Caco-2 (cell line): Measurements from ENCODE around the gene VWA5A. TPM values are rescaled to one million over a fixed set of nuclear protein-coding genes. Genes with fewer than 3 reads are reported as not detected.

Source experiments
- BruUV-seq: library from RNA; stranded (reverse); fragments of 400-500 nt; replicated peaks from 2 replicates; lab custom pipeline; 2021; lab: Mats Ljungman, UMichigan
- CTCF ChIA-PET: fragments of 300-600 bp; sonication (Branson Sonifier 250); formaldehyde crosslinking; loops from one replicate; lab custom pipeline; 2022; ENCODE audit warnings: antibody characterized with exemption; lab: Charles Lee
- POLR2A ChIA-PET: fragments of 300-600 bp; sonication (Branson Sonifier 250); formaldehyde crosslinking; loops from one replicate; lab custom pipeline; 2022; ENCODE audit warnings: antibody characterized with exemption; lab: Charles Lee
- DNase-seq, 2 experiments: peaks; one replicate each; pipeline versions ENCODE4 v3.0.0 to v3.0.0-alpha.2; 2020 to 2022
- H3K27me3 ChIP-seq: replicated peaks from 2 replicates; pipeline ENCODE4 v1.6.0; 2011; ENCODE audit warnings: low read length; ENCODE audit not compliant: control insufficient read depth, insufficient read depth
- H3K36me3 ChIP-seq: 2 replicates; pipeline ENCODE4 v1.5.1; 2011; ENCODE audit warnings: low read length; ENCODE audit not compliant: control insufficient read depth, insufficient read depth
- H3K4me1 ChIP-seq: fragments of 250-450 bp; sonication (Bioruptor Pico); 2 replicates; pipeline ENCODE4 v1.5.1; 2020; ENCODE audit warnings: mild to moderate bottlenecking
- H3K4me3 ChIP-seq: 2 replicates; pipeline ENCODE4 v1.5.1; 2011; ENCODE audit warnings: low read depth, mild to moderate bottlenecking, control low read depth, low read length
- H3K9me3 ChIP-seq: fragments of 250-450 bp; sonication (Bioruptor Pico); 2 replicates; pipeline ENCODE4 v1.5.1; 2020; ENCODE audit warnings: mild to moderate bottlenecking, moderate library complexity
- H3K27ac Mint-ChIP-seq: one replicate; pipeline ENCODE4 v1.8.0; 2022; ENCODE audit warnings: mixed read lengths; ENCODE audit not compliant: unreplicated experiment
- H3K27me3 Mint-ChIP-seq: one replicate; pipeline ENCODE4 v1.8.0; 2022; ENCODE audit warnings: mixed read lengths; ENCODE audit not compliant: insufficient read depth, unreplicated experiment
- H3K36me3 Mint-ChIP-seq: one replicate; pipeline ENCODE4 v1.8.0; 2022; ENCODE audit warnings: mild to moderate bottlenecking, mixed read lengths; ENCODE audit not compliant: insufficient read depth, unreplicated experiment
- H3K4me1 Mint-ChIP-seq: one replicate; pipeline ENCODE4 v1.8.0; 2022; ENCODE audit warnings: low read depth, mixed read lengths; ENCODE audit not compliant: unreplicated experiment
- H3K4me3 Mint-ChIP-seq: one replicate; pipeline ENCODE4 v1.8.0; 2022; ENCODE audit warnings: mild to moderate bottlenecking, moderate library complexity, mixed read lengths; ENCODE audit not compliant: unreplicated experiment
- H3K9me3 Mint-ChIP-seq: one replicate; pipeline ENCODE4 v1.8.0; 2022; ENCODE audit warnings: mixed read lengths; ENCODE audit not compliant: unreplicated experiment
- intact Hi-C: fragments of 100-400 bp; cut with micrococcal nuclease; formaldehyde crosslinking; loops from one replicate; pipeline ENCODE4 v1.10.0; 2022; ENCODE audit not compliant: unreplicated experiment
- total RNA-seq: library from RNA; stranded (reverse); gene quantifications from 2 replicates; pipeline ENCODE4 v1.2.3, GENCODE V29; 2022
- TF ChIP-seq, protein P1 (sequence below), 2 experiments: fragments of 200-600 bp in 1 of 2; IDR thresholded peaks; 1 replicate in 1 of 2; 2 replicates in 1 of 2; pipeline versions ENCODE4 v1.5.1 to v1.8.0; 2011 to 2022; ENCODE audit warnings: antibody characterized with exemption in 1 of 2, control low read depth in 1 of 2, inconsistent platforms in 1 of 2, low read depth in 1 of 2, low read length in 1 of 2, mild to moderate bottlenecking in 1 of 2, moderate library complexity in 1 of 2; ENCODE audit not compliant: insufficient read depth in 1 of 2, severe bottlenecking in 1 of 2, unreplicated experiment in 1 of 2

Gene VWA5A
- total RNA-seq, 1 experiment from 2014 or later, result 1.6 TPM

DNA sequence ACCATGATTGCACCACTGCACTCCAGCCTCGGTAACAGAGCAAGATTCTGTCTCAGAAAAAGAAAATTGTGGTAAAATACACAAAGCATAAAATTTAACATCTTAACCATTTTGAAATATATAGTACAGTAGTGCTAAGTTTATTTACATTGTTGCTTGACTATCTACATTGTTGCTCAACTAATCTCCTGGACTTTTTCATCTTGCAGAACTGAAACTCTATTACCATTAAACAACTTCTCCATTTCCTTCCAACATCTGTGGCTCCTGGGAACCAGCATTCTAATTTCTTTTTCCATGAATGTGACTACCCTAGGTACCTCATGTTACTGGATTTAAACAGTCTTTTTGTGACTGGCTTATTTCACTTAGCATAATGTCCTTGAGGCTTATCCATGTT lies 13.5 kb upstream of the VWA5A start:
- CTCF ChIA-PET, result interaction anchor here (0.8 kb wide), 1 partner anchor 30 kb away, joined by 3 read pairs; no protein-coding TSS in a partner anchor
- BruUV-seq, result no TSS peak
- Mint-ChIP-seq H3K4me3 (no peak overlapping the region), H3K9me3 (no peaks in the 10 kb centered on the region), H3K4me1 (no peaks in the 10 kb centered on the region), H3K27ac (no peak overlapping the region), H3K36me3 (no peaks in the 10 kb centered on the region), H3K27me3 (peaks cover 21% of the 10 kb centered on the region)
- intact Hi-C loops, result no loop called here
- TF ChIP-seq, protein P1, sequence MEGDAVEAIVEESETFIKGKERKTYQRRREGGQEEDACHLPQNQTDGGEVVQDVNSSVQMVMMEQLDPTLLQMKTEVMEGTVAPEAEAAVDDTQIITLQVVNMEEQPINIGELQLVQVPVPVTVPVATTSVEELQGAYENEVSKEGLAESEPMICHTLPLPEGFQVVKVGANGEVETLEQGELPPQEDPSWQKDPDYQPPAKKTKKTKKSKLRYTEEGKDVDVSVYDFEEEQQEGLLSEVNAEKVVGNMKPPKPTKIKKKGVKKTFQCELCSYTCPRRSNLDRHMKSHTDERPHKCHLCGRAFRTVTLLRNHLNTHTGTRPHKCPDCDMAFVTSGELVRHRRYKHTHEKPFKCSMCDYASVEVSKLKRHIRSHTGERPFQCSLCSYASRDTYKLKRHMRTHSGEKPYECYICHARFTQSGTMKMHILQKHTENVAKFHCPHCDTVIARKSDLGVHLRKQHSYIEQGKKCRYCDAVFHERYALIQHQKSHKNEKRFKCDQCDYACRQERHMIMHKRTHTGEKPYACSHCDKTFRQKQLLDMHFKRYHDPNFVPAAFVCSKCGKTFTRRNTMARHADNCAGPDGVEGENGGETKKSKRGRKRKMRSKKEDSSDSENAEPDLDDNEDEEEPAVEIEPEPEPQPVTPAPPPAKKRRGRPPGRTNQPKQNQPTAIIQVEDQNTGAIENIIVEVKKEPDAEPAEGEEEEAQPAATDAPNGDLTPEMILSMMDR (IDR thresholded peaks at IDR 0.05; ENCODE audit: insufficient read depth in 1 of 2, low read depth in 1 of 2, low read length in 1 of 2, severe bottlenecking in 1 of 2, unreplicated experiment in 1 of 2), result no peak
- Histone ChIP-seq H3K27me3 (no peaks in the 10 kb centered on the region), H3K36me3 (no peaks in the 10 kb centered on the region), H3K4me3 (no peak overlapping the region), H3K9me3 (no peaks in the 10 kb centered on the region), H3K4me1 (no peaks in the 10 kb centered on the region)
- DNase-seq, result no peak
- POLR2A ChIA-PET, result no interaction called here

DNA sequence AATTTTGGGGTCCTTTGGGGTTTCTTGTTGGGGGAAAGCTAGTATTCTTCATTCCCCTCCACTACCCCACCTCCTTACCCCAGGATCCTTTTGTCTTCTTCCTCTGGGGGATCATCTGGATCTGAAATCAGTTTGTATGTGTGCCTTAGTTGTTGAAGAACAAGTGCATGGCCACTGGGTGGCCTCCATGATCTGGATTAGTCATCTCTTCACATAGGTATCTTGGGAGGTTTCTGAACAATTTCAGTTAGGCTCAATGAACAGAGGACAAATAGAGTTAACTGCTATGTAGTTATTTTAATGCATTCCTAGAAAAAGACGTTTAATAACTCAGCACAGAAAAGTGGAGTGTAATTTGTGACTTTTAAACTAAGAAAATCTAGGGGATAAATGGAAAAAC lies 7.1 kb upstream of the VWA5A start:
- no peaks in the 10 kb centered on the region for H3K36me3 ChIP-seq
- intact Hi-C loops, result loop anchor here (1.0 to 2.0 kb wide), 3 partner anchors 87 to 221 kb away; no protein-coding TSS in a partner anchor
- no peaks in the 10 kb centered on the region for H3K36me3 Mint-ChIP-seq
- DNase-seq, result peak in 1 of 2 experiments; percentile 50
- no peak overlapping the region for H3K4me3 ChIP-seq
- BruUV-seq, result no TSS peak
- TF ChIP-seq, protein P1 (IDR thresholded peaks at IDR 0.05; ENCODE audit: insufficient read depth in 1 of 2, low read depth in 1 of 2, low read length in 1 of 2, severe bottlenecking in 1 of 2, unreplicated experiment in 1 of 2), result peak in 1 of 2 experiments; percentile 68
- no peak overlapping the region for H3K4me3 Mint-ChIP-seq
- H3K4me1 Mint-ChIP-seq, result no peaks in the 10 kb centered on the region
- H3K27me3 ChIP-seq, result no peaks in the 10 kb centered on the region
- no peak overlapping the region for H3K27ac Mint-ChIP-seq
- no peaks in the 10 kb centered on the region for H3K9me3 ChIP-seq
- no peaks in the 10 kb centered on the region for H3K4me1 ChIP-seq
- peaks cover 21% of the 10 kb centered on the region for H3K27me3 Mint-ChIP-seq
- ChIA-PET CTCF (no interaction called here), POLR2A (no interaction called here)
- no peaks in the 10 kb centered on the region for H3K9me3 Mint-ChIP-seq

DNA sequence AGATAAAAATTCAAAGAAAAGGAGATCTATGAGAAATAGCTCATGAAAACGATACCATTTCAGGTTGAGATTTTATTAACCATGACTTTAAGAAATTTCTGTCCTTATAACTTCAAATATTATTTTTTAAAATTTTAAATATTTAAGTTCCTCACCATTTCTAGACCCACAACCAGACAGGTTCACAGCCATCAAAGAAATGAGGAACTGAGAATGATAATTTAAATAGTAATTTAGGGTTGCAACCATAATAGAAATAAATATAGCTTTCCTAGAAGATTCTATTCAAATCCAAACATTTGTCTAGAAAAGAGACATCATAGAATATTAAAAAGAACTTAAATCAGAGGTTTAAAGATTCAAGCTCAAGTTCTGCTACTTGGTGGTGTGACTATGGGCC lies 5.9 kb upstream of the VWA5A start:
- TF ChIP-seq, protein P1 (IDR thresholded peaks at IDR 0.05; ENCODE audit: insufficient read depth in 1 of 2, low read depth in 1 of 2, low read length in 1 of 2, severe bottlenecking in 1 of 2, unreplicated experiment in 1 of 2), result no peak
- H3K36me3 Mint-ChIP-seq, result no peaks in the 10 kb centered on the region
- no peak overlapping the region for H3K27ac Mint-ChIP-seq
- no peaks in the 10 kb centered on the region for H3K9me3 Mint-ChIP-seq
- H3K4me1 Mint-ChIP-seq, result no peaks in the 10 kb centered on the region
- no TSS peak for BruUV-seq
- H3K36me3 ChIP-seq, result no peaks in the 10 kb centered on the region
- no peaks in the 10 kb centered on the region for H3K27me3 ChIP-seq
- H3K27me3 Mint-ChIP-seq, result peaks cover 21% of the 10 kb centered on the region
- no peak for DNase-seq
- POLR2A ChIA-PET, result no interaction called here
- CTCF ChIA-PET, result no interaction called here
- no peak overlapping the region for H3K4me3 Mint-ChIP-seq
- intact Hi-C loops, result loop anchor here (2.0 kb wide), 1 partner anchor 219 kb away; no protein-coding TSS in a partner anchor
- no peaks in the 10 kb centered on the region for H3K9me3 ChIP-seq
- H3K4me1 ChIP-seq, result no peaks in the 10 kb centered on the region
- no peak overlapping the region for H3K4me3 ChIP-seq
